Fibroblast of the conjunctiva (primary cell): ENCODE measurements around the gene TSPAN15.
A peak's percentile ranks its signal among the peaks of the same experiment; 100 is the strongest.
"Not testable (repeated sequence)": the region's sequence is repeated elsewhere in the genome, so short reads cannot be mapped to it uniquely, and the experiment has no call there.

ENCODE experiments used
- DNase-seq: peaks from one replicate; pipeline ENCODE4 v3.0.0-alpha.2; 2010; ENCODE audit warnings: low read depth

TSPAN15 gene

DNA sequence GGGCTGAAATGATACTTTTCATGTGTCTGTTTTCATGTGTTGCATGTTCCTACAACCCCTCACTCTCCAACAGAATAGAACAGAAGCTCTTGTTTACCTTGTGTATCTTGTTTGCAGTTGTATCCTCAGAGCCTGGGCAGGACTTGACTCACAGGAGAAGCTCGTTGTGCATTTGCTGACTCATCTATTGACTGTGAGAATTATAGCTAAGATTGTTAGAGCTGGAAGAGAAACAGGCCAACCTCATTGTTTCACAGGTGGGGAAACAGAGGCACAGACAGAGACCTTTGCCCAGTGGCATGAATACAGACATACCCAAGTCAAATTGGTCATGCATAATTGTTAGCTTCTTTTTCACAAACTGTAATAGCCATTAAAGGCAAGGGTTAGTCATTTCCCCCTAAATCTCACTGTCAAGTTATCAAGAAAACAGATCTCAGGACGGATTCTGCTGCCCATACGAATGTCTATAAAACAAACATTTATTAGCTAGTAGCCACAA lies 4.6 kb upstream of the TSPAN15 start:
- no peak for DNase-seq

DNA sequence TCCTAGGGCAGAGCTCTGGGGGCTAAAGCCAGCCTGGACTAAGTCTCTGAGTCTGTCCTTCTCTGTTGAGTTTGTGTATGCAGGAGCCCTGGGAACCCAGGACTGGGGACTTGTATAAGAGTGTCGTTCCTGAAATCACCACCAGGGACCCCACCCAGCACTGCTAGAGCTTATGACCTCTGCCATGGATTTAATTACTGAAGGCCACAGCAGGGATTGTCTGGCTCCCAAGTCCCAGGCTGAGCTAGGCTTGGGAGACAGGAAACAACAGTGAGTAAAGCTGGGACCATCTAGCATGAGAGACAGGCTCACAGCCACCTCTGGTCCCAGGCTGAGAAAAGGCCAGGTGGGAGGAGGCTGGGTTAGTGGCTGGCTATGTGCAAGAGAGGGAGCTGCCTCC lies 1.4 kb upstream of the TSPAN15 start:
- peak; percentile 17 for DNase-seq

DNA sequence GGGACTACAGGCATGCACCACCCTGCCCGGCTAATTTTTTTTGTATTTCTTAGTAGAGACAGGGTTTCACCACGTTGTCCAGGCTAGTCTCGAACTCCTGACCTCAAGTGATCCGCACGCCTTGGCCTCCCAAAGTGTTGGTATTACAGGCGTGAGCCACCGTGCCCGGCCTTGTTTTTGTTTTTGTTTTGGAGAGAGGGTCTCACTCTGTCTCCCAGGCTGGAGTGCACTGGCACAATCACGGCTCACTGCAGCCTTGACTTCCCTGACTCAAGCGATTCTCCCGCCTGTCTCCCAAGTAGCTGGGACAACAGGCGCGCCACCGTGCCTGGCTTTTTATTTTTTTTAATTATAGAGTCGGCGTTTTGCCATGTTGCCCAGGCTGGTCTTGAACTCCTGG lies 870 bp upstream of the TSPAN15 start:
- not testable (repeated sequence) for DNase-seq

DNA sequence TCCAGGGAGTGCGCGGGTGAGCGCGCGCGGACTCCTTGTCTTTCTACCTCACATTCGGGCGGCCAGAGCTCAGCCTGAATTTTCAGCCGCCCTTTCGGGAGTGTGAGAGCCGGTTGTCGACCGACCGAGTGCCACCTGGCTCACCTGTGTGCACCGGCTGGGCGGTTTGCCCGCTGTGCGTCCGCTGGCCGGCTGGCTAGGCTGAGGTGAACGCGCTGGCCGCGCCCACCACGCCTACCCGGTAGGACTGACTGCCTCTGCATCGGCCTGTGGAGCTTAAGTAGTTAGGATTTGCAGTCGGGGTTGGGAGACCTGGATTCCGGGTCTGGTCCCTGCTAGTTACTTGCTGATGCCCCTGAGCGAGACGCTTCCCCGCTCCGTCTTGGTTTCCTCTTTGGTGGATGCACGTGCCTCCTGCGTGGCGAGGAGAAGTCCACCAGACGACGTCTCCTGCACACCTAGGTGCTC lies 553 bp downstream of the TSPAN15 start:
- no peak for DNase-seq

DNA sequence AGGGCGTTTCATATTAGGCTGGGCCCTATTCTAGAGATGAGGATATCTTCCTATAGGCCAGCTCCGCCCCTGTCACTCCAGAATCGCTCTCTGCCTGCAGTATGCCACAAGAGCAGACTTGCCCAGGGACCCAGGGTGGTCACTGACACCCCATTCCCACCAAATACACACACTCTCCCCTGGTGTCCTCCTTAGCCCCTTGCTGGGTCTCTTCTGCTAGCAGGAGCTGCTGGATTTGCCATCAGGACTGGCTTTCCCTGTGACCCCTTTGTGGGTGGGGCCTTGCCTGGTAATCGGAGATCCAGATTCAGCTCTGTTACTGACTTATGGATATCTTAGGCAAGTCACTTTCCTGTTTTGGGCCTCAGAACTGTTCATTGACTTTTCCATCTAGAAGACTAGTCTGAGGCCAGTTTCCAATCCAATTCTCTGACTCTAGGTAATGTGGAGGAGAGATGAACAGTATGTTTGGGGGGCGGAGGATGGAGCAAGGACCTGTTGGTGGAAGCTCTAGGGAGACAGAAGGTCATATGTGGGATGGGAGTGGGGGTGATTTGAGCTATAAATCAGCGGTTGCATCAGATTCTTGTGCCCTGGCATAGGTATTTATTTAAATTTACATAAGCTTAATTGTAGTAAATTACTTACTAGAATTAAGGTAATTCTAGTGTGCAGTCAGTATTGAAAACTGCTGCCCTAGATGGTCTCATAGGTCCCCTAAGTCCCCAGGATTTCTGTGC lies 1.6 kb downstream of the TSPAN15 start:
- no peak for DNase-seq

DNA sequence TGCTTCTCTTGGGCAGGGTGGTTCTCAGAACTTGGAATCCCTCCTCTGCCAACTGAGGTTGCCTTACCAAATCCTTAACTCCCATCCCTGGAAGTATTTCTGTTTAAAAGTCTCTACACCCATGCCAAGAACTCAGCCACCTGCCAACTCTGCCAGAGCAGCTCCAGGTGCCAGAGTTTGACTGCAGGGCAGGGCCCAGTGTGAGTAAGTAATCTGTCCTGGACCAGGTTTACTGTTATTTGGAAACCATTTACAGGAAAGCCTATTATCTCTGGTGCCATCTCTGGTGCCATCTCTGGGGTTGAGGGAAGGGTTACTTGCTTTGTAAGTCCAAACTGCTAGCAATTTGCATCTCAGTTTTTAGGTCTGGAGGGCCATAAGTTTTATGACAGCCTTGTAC lies 2.5 kb downstream of the TSPAN15 start:
- no peak for DNase-seq

DNA sequence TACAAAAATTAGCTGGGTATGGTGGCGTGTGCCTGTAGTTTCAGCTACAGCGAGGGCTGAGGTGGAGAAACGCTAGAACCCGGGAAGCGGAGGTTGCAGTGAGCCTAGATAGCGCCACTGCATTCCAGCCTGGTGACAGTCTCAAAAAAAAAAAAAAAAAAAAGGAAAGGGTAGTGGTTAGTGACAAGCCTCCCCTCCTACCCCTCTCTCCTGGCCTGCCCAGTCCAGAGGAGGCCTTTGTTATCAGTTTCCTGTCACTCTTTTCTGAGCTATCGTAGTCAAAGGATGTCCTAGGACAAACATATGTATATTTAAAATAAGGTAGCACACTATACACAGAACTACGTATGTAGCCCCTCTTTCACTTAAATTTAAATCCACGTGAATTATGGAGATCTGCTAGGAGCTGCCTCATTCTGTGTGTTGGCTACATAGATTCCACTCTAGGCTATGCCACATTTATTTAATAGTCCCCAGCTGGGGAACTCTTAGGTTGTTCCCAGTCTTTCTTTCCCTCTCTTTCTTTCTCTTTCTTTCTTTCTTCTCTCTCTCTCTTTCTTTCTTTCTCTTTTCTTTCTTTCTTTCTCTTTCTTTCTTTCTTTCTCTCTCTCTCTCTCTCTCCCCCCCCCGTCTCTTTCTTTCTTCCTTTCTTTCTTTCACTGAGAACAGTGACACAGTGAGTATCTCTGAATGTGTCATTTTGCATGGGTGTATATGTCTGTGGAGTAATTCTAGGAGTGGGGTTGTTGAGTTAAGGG lies 3.9 kb downstream of the TSPAN15 start:
- DNase-seq, result no peak

DNA sequence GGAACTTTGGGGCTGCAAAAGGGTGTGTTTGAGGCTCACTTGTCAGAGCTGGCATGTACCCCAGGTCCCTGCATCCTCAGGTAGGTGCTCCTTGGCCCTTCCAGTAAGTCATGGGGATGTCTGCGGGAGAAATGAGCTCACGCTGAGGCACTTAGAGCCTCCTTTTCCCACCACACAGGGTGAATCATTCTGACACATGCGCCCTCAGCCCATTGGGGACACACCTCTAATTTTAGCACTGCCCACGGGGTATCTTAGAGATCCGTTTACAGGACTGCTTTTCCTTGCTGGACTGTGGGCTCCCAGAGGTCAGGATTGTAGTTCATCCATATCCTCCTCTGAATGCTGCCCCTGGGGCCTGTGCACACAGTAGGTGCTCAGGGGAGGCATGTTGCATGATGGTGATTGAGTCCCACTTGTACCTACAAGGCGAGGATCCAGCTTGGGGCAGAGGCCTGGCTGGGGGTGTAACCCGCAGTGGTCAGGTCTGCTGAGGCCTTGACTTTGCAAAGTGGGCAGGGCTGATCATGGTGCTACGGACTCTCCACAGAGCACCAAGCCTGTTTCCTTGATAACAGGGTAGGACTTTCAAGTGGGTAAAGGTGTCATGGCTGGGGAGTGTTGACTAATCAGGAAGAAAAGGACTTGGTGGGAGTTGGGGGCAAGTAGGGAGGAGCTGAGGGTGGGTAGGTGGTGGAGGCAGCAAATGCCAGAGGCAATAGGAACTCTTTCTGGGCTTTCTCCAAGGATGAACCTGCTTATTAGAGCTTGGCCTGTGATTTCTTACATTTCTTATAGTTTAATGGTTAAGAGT lies 5.8 kb downstream of the TSPAN15 start:
- no peak for DNase-seq

DNA sequence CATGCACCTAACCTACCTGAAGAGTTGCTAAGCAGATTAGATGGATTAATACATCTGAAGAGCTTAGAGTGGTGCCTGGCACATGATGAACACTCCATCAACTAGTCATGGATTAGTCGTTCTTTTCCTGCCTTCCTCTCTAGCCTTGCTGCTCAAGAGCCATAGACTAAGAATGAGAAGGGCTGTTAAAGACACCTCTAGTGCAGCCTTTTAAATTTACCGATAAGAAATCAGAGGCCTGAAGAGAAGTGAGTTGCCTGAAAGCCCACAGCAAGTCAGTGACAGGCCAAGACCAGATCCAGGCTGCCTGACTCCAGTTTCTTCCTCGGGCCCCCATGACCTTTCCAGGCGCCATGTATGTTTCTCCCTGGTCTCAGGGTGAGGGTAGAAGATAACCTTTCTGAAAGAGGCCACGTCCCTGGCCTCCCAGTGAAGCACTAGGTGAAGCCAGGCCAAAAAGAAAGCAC lies 6.5 kb downstream of the TSPAN15 start:
- no peak for DNase-seq

DNA sequence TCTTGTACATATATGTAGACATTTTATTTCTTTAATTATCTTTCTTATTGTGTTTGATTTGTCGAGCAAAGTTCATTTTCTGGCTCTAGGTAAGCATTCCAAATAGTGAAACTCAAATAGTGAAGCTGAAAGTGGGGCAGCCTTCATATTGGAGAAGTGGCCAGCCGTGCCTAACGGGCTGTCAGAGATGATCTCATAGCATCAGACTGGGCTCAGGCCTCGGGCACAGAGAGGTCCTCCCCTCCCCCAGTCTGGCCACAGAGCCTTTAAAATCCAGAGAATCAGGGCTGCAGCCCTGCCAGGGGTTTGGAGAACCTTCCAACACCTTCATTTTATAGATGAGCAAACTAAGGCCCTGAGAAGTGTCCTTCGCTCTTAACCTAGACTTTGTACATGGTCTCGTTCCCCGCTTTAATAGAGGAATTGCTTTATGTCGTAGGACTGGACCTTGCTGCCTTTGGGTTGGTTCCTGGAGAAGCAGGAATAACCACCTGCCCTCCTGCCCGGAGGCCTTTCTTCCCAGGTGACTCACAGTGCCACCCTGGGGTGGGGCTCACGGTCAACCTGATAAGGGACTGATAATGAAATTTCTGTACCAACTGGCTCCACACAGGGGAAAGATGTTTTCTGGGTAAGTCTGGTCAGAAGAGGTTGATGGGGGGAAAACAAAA lies 7.3 kb downstream of the TSPAN15 start:
- DNase-seq, result no peak

DNA sequence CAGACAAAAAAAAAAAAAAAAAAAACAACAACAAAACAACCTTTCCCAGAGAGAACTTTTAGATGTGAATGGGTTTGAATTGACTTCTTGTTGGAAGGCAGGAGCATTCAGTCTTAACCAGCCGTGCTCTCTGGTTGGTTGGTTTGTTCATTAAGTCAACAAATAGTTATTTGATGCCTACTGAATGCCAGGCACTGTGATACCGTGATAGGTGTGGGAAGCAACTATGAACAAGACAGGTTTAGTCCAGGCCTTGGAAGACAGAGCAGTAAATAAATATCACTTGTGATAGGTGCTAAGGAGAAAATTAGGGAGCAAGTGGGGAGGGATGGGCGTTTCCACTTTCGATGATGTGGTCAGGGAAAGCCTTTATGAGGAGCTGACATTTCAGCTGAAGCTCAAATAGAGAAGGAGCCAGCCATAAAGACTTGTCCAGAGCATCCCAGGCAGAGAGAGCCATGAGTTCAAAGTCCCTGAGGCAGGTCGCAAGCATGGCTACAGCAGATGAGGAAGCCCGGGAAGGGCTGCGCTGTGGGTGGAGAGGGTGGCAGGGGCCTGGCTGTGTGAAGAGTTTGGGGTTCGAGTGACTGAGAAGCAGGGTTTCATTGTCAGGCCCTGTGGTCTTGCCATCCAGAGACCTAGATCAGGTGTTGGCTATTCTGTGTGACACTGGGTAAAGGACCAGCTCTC lies 8.0 kb downstream of the TSPAN15 start:
- DNase-seq, result no peak

DNA sequence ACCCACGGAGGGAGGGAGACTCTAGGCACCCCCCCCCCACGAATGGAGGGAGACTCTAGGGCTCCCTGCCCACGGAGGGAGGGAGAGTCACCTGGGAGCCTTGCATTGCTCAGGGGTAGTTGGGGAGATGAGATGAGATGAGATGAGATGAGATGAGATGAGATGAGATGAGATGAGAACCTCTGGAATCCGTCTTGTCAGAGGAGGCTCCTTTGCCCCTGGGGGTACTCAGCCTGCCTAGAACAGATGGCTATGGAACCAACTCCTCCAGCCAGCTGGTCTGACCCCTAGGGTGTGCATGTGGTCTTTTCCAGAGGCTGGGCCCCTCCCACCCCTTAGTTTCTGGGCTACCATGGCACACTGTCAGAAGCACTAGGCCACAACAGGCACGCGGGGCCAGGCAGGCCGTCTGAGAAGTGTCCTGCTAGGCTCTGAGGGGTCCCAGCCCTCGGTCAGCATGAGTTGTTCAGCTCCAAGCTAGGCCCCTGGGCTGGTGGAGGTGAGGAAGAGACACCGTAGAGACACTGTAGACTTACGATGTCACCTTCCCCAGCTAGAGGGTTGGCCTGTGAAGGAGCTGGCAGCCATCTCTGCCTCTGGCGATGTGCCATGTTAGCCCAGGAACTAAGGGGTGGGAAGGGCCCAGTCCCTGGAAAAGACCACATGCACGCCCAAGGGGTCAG lies 8.8 kb downstream of the TSPAN15 start:
- no peak for DNase-seq

DNA sequence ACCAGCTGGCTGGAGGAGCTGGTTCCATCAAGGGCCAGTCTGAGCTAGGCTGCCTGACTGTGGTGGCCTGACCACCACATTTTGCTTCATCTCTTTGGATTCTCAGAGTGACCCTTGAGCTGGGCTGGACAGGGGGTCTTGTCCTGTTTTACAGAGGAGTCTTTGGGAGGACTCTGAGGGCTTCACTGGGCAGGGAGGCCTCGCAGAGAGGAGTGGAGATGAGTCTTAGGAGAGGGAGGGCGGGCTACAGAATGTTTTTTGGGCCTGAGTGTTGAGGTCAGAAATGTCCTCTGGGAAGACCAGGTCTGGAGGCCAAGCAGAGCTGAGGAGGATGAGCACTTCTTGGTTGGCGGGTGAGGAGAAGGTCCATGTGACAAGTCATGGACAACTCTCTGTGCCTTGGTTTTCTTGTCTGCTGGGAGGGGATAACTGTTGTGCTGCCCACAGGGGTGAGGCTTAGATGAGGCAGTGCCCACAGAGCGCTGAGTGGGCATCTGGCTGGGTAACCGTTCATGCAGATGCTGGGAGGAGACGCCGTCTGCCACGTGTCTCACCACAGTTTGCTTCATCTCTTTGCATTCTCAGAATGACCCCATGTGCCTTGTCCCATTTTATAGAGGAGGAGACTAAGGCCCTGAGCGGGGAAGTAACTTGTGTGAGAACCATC lies 9.4 kb downstream of the TSPAN15 start:
- no peak for DNase-seq

DNA sequence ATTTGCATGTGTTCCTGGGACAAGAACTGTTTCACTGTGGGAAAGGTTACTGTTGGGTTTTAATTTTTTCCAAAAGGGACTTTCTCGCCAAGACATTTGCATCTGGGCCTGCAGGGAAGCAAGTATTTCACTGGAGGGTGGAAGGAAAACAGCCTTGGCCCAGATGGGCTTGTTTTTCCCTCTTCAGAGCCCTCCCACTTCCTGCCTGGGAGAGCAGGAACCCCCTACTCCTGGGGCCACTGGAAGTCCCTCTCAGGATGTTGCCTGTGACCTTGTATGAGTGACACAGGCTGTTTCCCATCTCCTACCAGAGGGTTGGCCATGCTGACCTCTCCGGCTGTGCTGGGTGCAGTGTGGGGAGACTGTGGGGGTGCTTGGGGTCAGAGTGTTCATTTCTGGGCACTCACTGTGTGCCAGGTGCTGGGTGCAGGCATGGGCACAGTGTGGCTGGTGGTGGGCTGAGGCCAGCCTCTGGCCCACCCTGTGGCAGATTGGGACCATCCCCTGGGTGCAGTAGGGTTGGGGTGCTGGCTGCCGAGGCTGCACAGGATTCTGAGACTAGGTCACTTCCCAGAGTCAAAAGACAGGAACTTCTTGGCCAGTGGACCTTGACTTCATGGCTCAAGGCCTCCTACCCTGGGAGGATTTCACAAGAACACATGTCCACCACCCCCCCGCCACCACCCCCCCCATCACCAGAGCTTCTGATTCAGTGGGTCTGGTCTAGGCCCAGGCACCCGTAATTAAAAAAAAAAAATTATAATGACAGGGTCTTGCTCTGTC lies 10.2 kb downstream of the TSPAN15 start:
- DNase-seq, result no peak

DNA sequence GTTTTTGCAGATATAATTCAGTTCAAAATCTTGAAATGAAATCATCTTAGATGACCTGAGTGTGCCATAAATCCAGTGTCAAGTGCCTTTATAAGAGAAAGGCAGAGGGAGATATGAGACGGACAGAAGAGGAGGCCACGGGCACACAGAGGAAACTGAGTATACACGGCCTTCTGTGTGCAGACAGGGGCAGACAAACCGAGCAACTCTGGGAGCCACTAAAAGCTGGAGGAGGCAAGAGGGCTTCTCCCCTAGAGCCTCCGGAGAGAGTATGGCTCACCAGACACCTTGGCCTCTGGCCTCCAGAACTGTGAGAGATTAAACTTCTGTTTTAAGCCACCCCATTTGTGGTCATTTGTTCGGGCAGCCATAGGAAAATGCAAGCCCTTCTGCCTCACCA lies 12.6 kb downstream of the TSPAN15 start:
- DNase-seq, result no peak

DNA sequence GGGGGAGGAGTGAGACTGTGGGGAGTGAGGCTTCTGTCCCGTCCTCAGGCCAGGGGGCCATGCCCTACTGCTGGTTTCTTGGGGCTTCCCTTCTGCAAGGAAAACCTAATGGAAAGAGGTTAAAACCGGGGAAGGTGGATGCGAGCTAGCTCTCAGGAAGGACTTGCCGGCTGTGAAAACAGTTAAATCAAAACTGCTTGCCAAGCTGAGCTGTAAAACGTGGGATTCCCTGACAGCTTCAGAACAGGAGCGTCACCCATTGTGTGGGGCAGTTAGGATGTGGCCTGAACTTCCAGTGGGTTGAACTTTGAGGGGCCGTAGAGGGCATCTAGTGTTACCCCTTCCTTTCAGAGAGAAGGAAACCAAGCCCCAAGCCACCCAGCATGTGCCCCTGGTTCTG lies 13.1 kb downstream of the TSPAN15 start:
- DNase-seq, result no peak

DNA sequence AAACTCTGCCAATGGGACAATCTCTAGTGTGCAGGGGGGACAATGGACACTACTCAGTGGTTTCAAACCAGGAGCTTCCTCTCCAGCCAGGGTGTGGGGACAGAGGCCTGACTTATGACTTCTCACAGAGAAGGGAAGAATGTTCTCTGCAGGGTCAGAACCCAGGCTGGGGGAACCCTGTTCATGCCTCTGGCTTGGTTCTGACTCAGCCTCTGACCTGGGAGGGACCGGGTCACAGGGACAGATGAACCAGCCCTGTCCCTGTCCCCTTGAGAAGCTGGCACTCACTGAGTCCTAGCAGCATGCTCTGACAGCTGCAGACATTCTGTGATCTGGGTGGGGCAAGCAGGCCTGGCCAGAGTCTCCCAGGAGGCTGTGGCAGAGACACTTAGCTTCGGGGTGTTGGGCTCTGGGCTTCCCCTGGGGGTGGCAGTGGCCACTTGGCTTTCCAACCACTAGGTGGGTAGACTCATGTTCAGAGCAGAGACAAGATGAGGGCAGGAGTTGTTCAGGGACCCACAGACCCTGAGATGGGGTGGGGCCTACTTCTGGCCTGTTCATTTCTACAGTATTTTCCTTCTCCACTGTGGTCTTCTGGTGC lies 13.6 kb downstream of the TSPAN15 start:
- DNase-seq, result no peak

DNA sequence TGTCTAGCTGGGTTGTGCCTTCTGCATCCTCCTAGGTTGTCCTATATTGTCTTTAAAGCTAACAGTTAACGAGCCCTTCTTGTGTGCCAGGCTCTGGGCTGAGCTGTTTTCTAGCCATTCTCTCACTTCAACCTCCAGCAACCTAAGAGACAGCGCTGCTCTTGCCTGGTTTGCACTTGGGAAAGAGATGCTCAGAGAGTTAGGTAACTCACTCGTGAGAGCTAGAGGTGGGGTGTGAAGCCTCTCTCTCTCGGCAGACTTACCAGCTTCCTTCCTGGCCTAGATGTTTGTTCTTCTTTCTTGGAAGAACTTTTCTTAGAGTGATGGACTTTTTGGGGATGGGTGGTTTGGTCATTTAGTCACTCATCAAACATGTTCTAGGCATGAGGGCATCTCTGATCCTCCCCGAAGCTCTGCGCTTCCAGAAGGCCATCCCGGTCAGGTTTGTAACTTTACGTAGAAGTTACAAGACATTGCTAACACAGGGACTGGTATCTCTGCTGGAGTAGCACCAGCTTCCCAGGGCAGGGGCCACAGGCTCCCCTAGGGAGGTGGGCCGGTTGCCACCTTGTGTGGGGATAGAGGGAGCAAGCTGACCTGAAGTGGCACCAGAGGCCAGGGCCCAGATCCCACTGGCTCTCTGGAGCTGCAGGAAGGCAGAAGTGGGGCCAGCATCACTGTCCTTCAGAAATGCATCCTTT lies 14.3 kb downstream of the TSPAN15 start:
- no peak for DNase-seq
